HEK293 (cell line): ENCODE measurements around the gene TMEM127.

Source experiments
- CTCF ChIA-PET: fragments of 350-600 bp; formaldehyde crosslinking; extraction: SDS; loops from one replicate; lab custom pipeline; 2021; ENCODE audit warnings: antibody characterized with exemption; lab: Yijun Ruan, JAX
- POLR2A ChIA-PET: fragments of 300-600 bp; formaldehyde crosslinking; extraction: SDS; loops from one replicate; lab custom pipeline; 2020; ENCODE audit warnings: antibody characterized with exemption, inconsistent platforms; lab: Yijun Ruan, JAX
- H3K27ac ChIP-seq: fragments of 200-500 bp; sonication (Bioruptor generic); 2 replicates; pipeline ENCODE4 v1.5.1; 2014; ENCODE audit warnings: low read depth, low read length, control low read depth, inconsistent platforms; ENCODE audit errors: extremely low read depth
- H3K36me3 ChIP-seq, 2 experiments: fragments of 200-500 bp in 1 of 2; sonication (Bioruptor generic) in 1 of 2; 1 replicate in 1 of 2; 2 replicates in 1 of 2; pipeline ENCODE4 v1.5.1; 2014 to 2017; ENCODE audit warnings: inconsistent platforms in 2 of 2, low read length in 2 of 2; ENCODE audit not compliant: control insufficient read depth in 2 of 2, insufficient read depth in 1 of 2
- H3K4me1 ChIP-seq: fragments of 200-500 bp; sonication (Bioruptor generic); 2 replicates; pipeline ENCODE4 v1.5.1; 2014; ENCODE audit warnings: mild to moderate bottlenecking, low read length, inconsistent platforms; ENCODE audit not compliant: control insufficient read depth, insufficient read depth
- H3K4me3 ChIP-seq: 2 replicates; pipeline ENCODE4 v1.5.1; 2011; ENCODE audit warnings: low read depth, mild to moderate bottlenecking, control low read depth, low read length, moderate library complexity
- H3K9me3 ChIP-seq: fragments of 200-500 bp; sonication (Bioruptor generic); 2 replicates; pipeline ENCODE4 v1.5.1; 2014; ENCODE audit warnings: low read depth, low read length, inconsistent platforms; ENCODE audit not compliant: control insufficient read depth, insufficient read depth
- HIC1 ChIP-seq: fragments of 450-650 bp; formaldehyde crosslinking; IDR thresholded peaks from 2 replicates; pipeline ENCODE4 v1.5.1; 2016; ENCODE audit warnings: missing biosample characterization, missing genetic modification characterization
- PRDM10 ChIP-seq: fragments of 450-650 bp; formaldehyde crosslinking; IDR thresholded peaks from 2 replicates; pipeline ENCODE4 v1.5.1; 2016; ENCODE audit warnings: missing biosample characterization, missing genetic modification characterization
- ZBTB7A ChIP-seq: fragments of 450-650 bp; formaldehyde crosslinking; IDR thresholded peaks from 2 replicates; pipeline ENCODE4 v1.5.1; 2016; ENCODE audit warnings: low read depth, missing biosample characterization, missing genetic modification characterization
- ZNF155 ChIP-seq: fragments of 450-650 bp; formaldehyde crosslinking; IDR thresholded peaks from 2 replicates; pipeline ENCODE4 v1.5.1; 2016; ENCODE audit warnings: missing biosample characterization, missing genetic modification characterization
- ZNF157 ChIP-seq: fragments of 450-650 bp; formaldehyde crosslinking; IDR thresholded peaks from 2 replicates; pipeline ENCODE4 v1.5.1; 2016; ENCODE audit warnings: missing biosample characterization, missing genetic modification characterization
- ZNF19 ChIP-seq: fragments of 450-650 bp; formaldehyde crosslinking; IDR thresholded peaks from 2 replicates; pipeline ENCODE4; 2016; ENCODE audit warnings: missing biosample characterization, missing genetic modification characterization, low read depth
- ZNF214 ChIP-seq: fragments of 450-650 bp; formaldehyde crosslinking; IDR thresholded peaks from 2 replicates; pipeline ENCODE4 v1.5.1; 2017; ENCODE audit warnings: missing biosample characterization, mild to moderate bottlenecking, missing genetic modification characterization, borderline replicate concordance
- ZNF26 ChIP-seq: fragments of 450-650 bp; formaldehyde crosslinking; IDR thresholded peaks from 2 replicates; pipeline ENCODE4 v1.5.1; 2016; ENCODE audit warnings: missing biosample characterization, missing genetic modification characterization
- ZNF302 ChIP-seq: fragments of 450-650 bp; formaldehyde crosslinking; IDR thresholded peaks from 2 replicates; pipeline ENCODE4 v1.5.1; 2016; ENCODE audit warnings: missing biosample characterization, missing genetic modification characterization, low read depth
- ZNF366 ChIP-seq: fragments of 450-650 bp; formaldehyde crosslinking; conservative IDR thresholded peaks from 2 replicates; pipeline ENCODE4 v1.5.1; 2016; ENCODE audit warnings: missing biosample characterization, missing genetic modification characterization
- ZNF37A ChIP-seq: fragments of 450-650 bp; IDR thresholded peaks from 2 replicates; pipeline ENCODE4 v1.5.1; 2018; ENCODE audit warnings: missing biosample characterization, missing genetic modification characterization
- ZNF654 ChIP-seq: fragments of 450-650 bp; formaldehyde crosslinking; IDR thresholded peaks from 2 replicates; pipeline ENCODE4 v1.5.1; 2016; ENCODE audit warnings: low read depth, missing biosample characterization, missing genetic modification characterization
- ZNF692 ChIP-seq: fragments of 450-650 bp; formaldehyde crosslinking; IDR thresholded peaks from 2 replicates; pipeline ENCODE4 v1.5.1; 2016; ENCODE audit warnings: missing biosample characterization, missing genetic modification characterization
- ZSCAN4 ChIP-seq: fragments of 450-650 bp; formaldehyde crosslinking; IDR thresholded peaks from 2 replicates; pipeline ENCODE4 v1.5.1; 2017; ENCODE audit warnings: missing biosample characterization, missing genetic modification characterization

Gene TMEM127

GRCh38 chr2:96251721-96252292 lies 14.0 kb downstream of the TMEM127 start (continued):
- TF ChIP-seq ZNF19: no peak

- TF ChIP-seq ZNF366 (tag by site-specific recombination): no peak
- Histone ChIP-seq H3K4me3 (no peak overlapping the region), H3K36me3 (peaks cover 9 to 41% of the 10 kb centered on the region in 2 experiments; a peak in 2 of 3 replicates), H3K4me1 (no peaks in the 10 kb centered on the region), H3K27ac (no peak overlapping the region), H3K9me3 (no peaks in the 10 kb centered on the region)
- CTCF ChIA-PET: interaction anchor here (0.7 to 1.1 kb wide), 2 partner anchors 9 to 138 kb away, joined by 3 read pairs; no protein-coding TSS in a partner anchor
- POLR2A ChIA-PET: interaction anchor here (0.6 to 1.1 kb wide), 2 partner anchors 16 to 1187 kb away, joined by 3 read pairs; partner anchors contain the start of genes CIAO1 and TMEM127
These were observed 15.6 kb downstream of the TMEM127 start for GRCh38 chr2:96250188-96250587.

- POLR2A ChIA-PET: interaction anchor here (0.6 kb wide), 1 partner anchor 1187 kb away, joined by 3 read pairs; no protein-coding TSS in a partner anchor
These were observed 16.1 kb downstream of the TMEM127 start for GRCh38 chr2:96249654-96250053.

GRCh38 chr2:96248624-96249023 lies 17.2 kb downstream of the TMEM127 start:
- Histone ChIP-seq H3K27ac (no peak overlapping the region), H3K4me3 (no peak overlapping the region), H3K9me3 (no peaks in the 10 kb centered on the region), H3K36me3 (peaks cover 7 to 26% of the 10 kb centered on the region in 2 experiments; a peak in 2 of 3 replicates), H3K4me1 (no peaks in the 10 kb centered on the region)
- CTCF ChIA-PET: interaction anchor here (0.6 to 1.2 kb wide), 2 partner anchors 9 to 260 kb away, joined by 3 read pairs; no protein-coding TSS in a partner anchor
- POLR2A ChIA-PET: no interaction called here
- TF ChIP-seq ZNF302 (tag by site-specific recombination): no peak
- TF ChIP-seq ZSCAN4 (tag by site-specific recombination): no peak
- TF ChIP-seq ZBTB7A: no peak
- TF ChIP-seq ZNF26: no peak
- TF ChIP-seq ZNF155 (tag by site-specific recombination): no peak
- TF ChIP-seq ZNF37A (tag by site-specific recombination): no peak
- no peak for TF ChIP-seq ZNF214 (tag by site-specific recombination)
- no peak for TF ChIP-seq ZNF157 (tag by site-specific recombination)
- no peak for TF ChIP-seq HIC1 (tag by site-specific recombination)
- no peak for TF ChIP-seq ZNF692

More at GRCh38 chr2:96249654-96250053, 16.1 kb downstream of the TMEM127 start:
- CTCF ChIA-PET: interaction anchor here (0.6 to 1.2 kb wide), 4 partner anchors 10 to 137 kb away, joined by 3 to 4 read pairs (median 3); no protein-coding TSS in a partner anchor
- TF ChIP-seq ZNF654 (tag by site-specific recombination) (no peak), PRDM10 (tag by site-specific recombination) (peak; percentile 56)
- Histone ChIP-seq H3K4me3 (no peak overlapping the region), H3K9me3 (no peaks in the 10 kb centered on the region), H3K4me1 (no peaks in the 10 kb centered on the region), H3K36me3 (peaks cover 9 to 36% of the 10 kb centered on the region in 2 experiments; a peak in 2 of 3 replicates), H3K27ac (no peak overlapping the region)
